ENCODE measurements around the gene CRYBG2.

The CRYBG2 gene

DNA sequence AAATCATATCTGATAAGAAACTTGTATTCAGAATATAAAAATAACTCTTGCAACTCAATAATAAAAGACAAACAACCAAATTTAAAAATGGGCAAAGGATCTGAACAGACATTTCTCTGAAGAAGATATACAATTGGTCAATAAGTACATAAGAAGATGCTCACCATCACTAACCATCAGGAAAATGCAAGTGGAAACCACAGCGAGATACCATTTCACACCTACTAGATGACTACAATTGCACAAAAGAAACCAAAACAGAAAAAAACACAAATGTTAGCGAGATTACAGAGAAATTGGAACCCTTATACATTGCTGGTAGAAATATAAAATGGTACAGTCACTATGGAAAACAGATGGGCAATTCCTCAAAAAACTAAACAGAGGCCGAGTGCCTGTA lies 30.1 kb upstream of the CRYBG2 start (continued):
- TF ChIP-seq, protein P1, sequence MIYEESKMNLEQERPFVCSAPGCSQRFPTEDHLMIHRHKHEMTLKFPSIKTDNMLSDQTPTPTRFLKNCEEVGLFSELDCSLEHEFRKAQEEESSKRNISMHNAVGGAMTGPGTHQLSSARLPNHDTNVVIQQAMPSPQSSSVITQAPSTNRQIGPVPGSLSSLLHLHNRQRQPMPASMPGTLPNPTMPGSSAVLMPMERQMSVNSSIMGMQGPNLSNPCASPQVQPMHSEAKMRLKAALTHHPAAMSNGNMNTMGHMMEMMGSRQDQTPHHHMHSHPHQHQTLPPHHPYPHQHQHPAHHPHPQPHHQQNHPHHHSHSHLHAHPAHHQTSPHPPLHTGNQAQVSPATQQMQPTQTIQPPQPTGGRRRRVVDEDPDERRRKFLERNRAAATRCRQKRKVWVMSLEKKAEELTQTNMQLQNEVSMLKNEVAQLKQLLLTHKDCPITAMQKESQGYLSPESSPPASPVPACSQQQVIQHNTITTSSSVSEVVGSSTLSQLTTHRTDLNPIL (CRISPR knock-in tag; IDR thresholded peaks at IDR 0.05; ENCODE audit: low read depth), result no peak
- TF ChIP-seq PPARA (CRISPR knock-in tag; IDR thresholded peaks at IDR 0.05; ENCODE audit: borderline replicate concordance) (no peak), ISL1 (CRISPR knock-in tag; IDR thresholded peaks at IDR 0.05) (no peak), RARB (CRISPR knock-in tag; IDR thresholded peaks at IDR 0.05) (no peak), BACH2 (CRISPR knock-in tag; IDR thresholded peaks at IDR 0.05; ENCODE audit: borderline replicate concordance) (no peak), CSDC2 (CRISPR knock-in tag; IDR thresholded peaks at IDR 0.05) (no peak)
- TF ChIP-seq, protein P2, sequence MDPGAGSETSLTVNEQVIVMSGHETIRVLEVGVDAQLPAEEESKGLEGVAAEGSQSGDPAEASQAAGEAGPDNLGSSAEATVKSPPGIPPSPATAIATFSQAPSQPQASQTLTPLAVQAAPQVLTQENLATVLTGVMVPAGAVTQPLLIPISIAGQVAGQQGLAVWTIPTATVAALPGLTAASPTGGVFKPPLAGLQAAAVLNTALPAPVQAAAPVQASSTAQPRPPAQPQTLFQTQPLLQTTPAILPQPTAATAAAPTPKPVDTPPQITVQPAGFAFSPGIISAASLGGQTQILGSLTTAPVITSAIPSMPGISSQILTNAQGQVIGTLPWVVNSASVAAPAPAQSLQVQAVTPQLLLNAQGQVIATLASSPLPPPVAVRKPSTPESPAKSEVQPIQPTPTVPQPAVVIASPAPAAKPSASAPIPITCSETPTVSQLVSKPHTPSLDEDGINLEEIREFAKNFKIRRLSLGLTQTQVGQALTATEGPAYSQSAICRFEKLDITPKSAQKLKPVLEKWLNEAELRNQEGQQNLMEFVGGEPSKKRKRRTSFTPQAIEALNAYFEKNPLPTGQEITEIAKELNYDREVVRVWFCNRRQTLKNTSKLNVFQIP (CRISPR knock-in tag; IDR thresholded peaks at IDR 0.05; ENCODE audit: borderline replicate concordance, low read depth), result no peak

DNA sequence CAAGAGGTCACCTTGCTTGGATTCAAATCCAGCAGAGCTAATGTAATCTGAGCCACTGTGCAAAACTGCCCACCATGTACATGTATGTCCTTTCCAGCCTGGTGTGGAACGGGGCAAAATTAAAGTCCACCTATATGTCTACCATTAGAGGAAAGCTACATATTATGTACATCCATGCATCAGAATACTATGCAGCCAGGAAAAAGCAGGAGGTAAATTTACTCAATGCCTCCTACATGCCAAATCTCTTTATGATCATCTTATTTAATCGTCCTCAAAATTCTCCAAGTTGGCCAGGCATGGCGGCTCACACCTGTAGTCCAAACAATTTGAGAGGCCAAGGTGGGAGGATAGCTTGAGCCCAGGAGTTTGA lies 24.9 kb upstream of the CRYBG2 start:
- TF ChIP-seq ZC3H10 (CRISPR knock-in tag; IDR thresholded peaks at IDR 0.05), result no peak
- TF ChIP-seq, protein P2 (CRISPR knock-in tag; IDR thresholded peaks at IDR 0.05; ENCODE audit: borderline replicate concordance, low read depth), result no peak
- no peak for TF ChIP-seq ZNF70 (CRISPR knock-in tag; IDR thresholded peaks at IDR 0.05)
- no peak for TF ChIP-seq ARNTL (CRISPR knock-in tag; IDR thresholded peaks at IDR 0.05; ENCODE audit: borderline replicate concordance, low read depth)
- TF ChIP-seq, protein P1 (CRISPR knock-in tag; IDR thresholded peaks at IDR 0.05; ENCODE audit: low read depth), result no peak
- TF ChIP-seq TCF4 (CRISPR knock-in tag; IDR thresholded peaks at IDR 0.05; ENCODE audit: borderline replicate concordance), result no peak
- no peak for TF ChIP-seq CSDC2 (CRISPR knock-in tag; IDR thresholded peaks at IDR 0.05)
- no peak for TF ChIP-seq OSR1 (CRISPR knock-in tag; IDR thresholded peaks at IDR 0.05)
- no peak for TF ChIP-seq PPARA (CRISPR knock-in tag; IDR thresholded peaks at IDR 0.05; ENCODE audit: borderline replicate concordance)
- no peak for TF ChIP-seq ZFP30 (CRISPR knock-in tag; IDR thresholded peaks at IDR 0.05)
- no peak for TF ChIP-seq ESRRG (CRISPR knock-in tag; IDR thresholded peaks at IDR 0.05)
- no peak for ATAC-seq

DNA sequence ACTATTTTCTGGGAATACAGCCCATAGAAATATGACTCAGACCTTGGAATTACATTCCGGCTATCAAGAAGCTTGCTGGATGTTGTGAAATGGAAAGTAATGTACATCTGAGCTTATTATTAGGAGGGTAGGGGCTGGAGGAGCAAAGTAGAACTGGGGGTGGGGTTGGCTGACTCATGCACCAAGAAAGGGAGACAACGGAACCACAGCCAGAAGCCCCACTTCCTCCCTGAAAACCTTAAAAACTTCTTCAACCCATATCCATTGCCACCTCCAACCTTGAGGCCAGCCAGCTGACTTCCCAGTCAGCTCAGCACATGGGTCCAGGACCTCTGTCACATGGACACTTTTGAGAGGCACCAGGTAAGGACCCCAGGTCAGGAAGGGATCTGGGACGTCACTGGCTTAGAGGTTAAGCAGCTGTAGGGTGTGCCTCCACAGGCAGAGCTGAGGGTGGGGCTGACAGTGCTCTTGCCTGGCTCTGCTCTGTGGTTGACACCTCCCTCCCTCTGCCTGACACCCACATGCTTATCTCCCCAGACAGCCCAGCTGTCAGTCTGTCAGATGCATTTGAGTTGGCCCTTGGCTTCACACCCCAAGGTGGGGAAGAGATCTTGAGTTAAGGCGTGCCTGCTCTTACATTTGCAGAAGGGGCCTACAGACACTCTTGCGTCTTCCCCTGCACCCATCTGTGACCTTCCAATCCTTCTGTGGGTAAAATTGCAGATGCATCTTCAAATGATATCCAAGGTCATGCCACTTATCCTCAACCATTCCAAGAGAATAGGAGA lies 24.4 kb upstream of the CRYBG2 start:
- TF ChIP-seq, protein P1 (CRISPR knock-in tag; IDR thresholded peaks at IDR 0.05; ENCODE audit: low read depth), result no peak
- TF ChIP-seq, protein P3, sequence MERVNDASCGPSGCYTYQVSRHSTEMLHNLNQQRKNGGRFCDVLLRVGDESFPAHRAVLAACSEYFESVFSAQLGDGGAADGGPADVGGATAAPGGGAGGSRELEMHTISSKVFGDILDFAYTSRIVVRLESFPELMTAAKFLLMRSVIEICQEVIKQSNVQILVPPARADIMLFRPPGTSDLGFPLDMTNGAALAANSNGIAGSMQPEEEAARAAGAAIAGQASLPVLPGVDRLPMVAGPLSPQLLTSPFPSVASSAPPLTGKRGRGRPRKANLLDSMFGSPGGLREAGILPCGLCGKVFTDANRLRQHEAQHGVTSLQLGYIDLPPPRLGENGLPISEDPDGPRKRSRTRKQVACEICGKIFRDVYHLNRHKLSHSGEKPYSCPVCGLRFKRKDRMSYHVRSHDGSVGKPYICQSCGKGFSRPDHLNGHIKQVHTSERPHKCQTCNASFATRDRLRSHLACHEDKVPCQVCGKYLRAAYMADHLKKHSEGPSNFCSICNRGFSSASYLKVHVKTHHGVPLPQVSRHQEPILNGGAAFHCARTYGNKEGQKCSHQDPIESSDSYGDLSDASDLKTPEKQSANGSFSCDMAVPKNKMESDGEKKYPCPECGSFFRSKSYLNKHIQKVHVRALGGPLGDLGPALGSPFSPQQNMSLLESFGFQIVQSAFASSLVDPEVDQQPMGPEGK (CRISPR knock-in tag; IDR thresholded peaks at IDR 0.05; ENCODE audit: borderline replicate concordance), result peak; percentile 80; the same call in 1 of the 2 replicates
- TF ChIP-seq ISL1 (CRISPR knock-in tag; IDR thresholded peaks at IDR 0.05), result peak; percentile 79
- peak; percentile 80 for TF ChIP-seq ZC3H10 (CRISPR knock-in tag; IDR thresholded peaks at IDR 0.05)
- TF ChIP-seq OSR1 (CRISPR knock-in tag; IDR thresholded peaks at IDR 0.05), result no peak
- ATAC-seq, result peak; percentile 90

DNA sequence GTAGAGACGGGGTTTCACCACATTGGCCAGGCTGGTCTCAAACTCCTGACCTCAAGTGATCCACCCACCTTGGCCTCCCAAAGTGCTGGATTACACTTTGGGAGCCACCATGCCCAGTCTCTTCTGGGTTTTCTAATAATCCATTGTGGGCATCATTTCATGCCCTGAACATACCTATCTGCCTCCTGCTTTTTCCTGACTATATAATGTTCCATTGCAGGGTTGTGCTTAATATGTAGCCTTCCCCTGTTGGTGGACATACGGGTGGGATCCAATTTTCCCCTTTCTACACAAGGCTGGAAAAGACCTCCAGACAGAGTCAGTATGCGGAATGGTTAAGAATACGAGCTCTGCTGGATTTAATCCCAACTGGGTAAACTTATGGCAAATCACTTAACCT lies 22.1 kb upstream of the CRYBG2 start:
- TF ChIP-seq ARNTL (CRISPR knock-in tag; IDR thresholded peaks at IDR 0.05; ENCODE audit: borderline replicate concordance, low read depth) (no peak), RARB (CRISPR knock-in tag; IDR thresholded peaks at IDR 0.05) (no peak), OSR1 (CRISPR knock-in tag; IDR thresholded peaks at IDR 0.05) (no peak), ZC3H10 (CRISPR knock-in tag; IDR thresholded peaks at IDR 0.05) (no peak), TCF4 (CRISPR knock-in tag; IDR thresholded peaks at IDR 0.05; ENCODE audit: borderline replicate concordance) (no peak), ESRRG (CRISPR knock-in tag; IDR thresholded peaks at IDR 0.05) (no peak), TOX (CRISPR knock-in tag; IDR thresholded peaks at IDR 0.05; ENCODE audit: borderline replicate concordance) (no peak), ISL1 (CRISPR knock-in tag; IDR thresholded peaks at IDR 0.05) (no peak), ZFP30 (CRISPR knock-in tag; IDR thresholded peaks at IDR 0.05) (no peak), PPARA (CRISPR knock-in tag; IDR thresholded peaks at IDR 0.05; ENCODE audit: borderline replicate concordance) (no peak)
- TF ChIP-seq, protein P2 (CRISPR knock-in tag; IDR thresholded peaks at IDR 0.05; ENCODE audit: borderline replicate concordance, low read depth), result no peak
- no peak for ATAC-seq

Data from SK-N-SH treated with all-trans-retinoic acid at 6 μM for 48 hours (cell line).